Memory B cell (primary cell): Measurements from ENCODE around the gene RPS19.
A peak's percentile ranks its signal among the peaks of the same experiment; 100 is the strongest.

Source experiments
- ATAC-seq: fragments of 150-1000 bp; cut with Tn5 transposase; 2 replicates; pipeline ENCODE4 v1.10.0; 2021; ENCODE audit warnings: low read depth, mild to moderate bottlenecking, moderate library complexity
- DNase-seq, 2 donors: peaks; one replicate each; pipeline ENCODE4 v3.0.0; 2022; ENCODE audit warnings: low spot score in 2 of 2
- H3K27ac Mint-ChIP-seq: one replicate; pipeline ENCODE4 v1.8.0; 2022; ENCODE audit warnings: mild to moderate bottlenecking, moderate library complexity, mixed read lengths
- H3K27me3 Mint-ChIP-seq: one replicate; pipeline ENCODE4 v1.8.0; 2022; ENCODE audit warnings: mixed read lengths
- H3K36me3 Mint-ChIP-seq: one replicate; pipeline ENCODE4 v1.8.0; 2022; ENCODE audit warnings: mild to moderate bottlenecking, mixed read lengths
- H3K4me1 Mint-ChIP-seq: one replicate; pipeline ENCODE4 v1.8.0; 2022; ENCODE audit warnings: mixed read lengths
- H3K4me3 Mint-ChIP-seq: one replicate; pipeline ENCODE4 v1.8.0; 2022; ENCODE audit warnings: mild to moderate bottlenecking, moderate library complexity, mixed read lengths
- H3K9me3 Mint-ChIP-seq: one replicate; pipeline ENCODE4 v1.8.0; 2022; ENCODE audit warnings: mixed read lengths

The RPS19 gene

DNA sequence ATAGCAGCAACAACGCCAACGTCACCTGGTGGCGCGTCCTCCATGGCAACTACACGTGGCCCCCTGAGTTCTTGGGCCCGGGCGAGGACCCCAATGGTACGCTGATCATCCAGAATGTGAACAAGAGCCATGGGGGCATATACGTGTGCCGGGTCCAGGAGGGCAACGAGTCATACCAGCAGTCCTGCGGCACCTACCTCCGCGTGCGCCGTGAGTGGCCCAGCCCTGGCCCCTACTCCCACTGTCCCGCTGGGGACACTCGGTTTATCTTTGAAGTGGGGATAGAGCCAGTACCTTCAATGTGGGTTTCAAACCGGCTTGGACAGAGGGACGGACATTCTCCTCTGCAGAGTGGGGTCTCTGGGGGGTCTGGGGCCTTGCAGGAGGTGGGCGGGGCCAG is 19.0 kb downstream of the RPS19 start:
- Mint-ChIP-seq H3K27ac (peak overlapping the region; percentile 99), H3K9me3 (no peaks in the 10 kb centered on the region), H3K27me3 (no peaks in the 10 kb centered on the region), H3K4me3 (peak overlapping the region; percentile 100), H3K4me1 (peaks cover 35% of the 10 kb centered on the region), H3K36me3 (peaks cover 43% of the 10 kb centered on the region)
- DNase-seq (no peak), ATAC-seq (no peak)

GRCh38 chr19:41879670-41880328 is 19.7 kb downstream of the RPS19 start:
- no peak for ATAC-seq
- H3K4me3 Mint-ChIP-seq = peak overlapping the region; percentile 100
- peaks cover 37% of the 10 kb centered on the region for H3K4me1 Mint-ChIP-seq
- H3K36me3 Mint-ChIP-seq = peaks cover 43% of the 10 kb centered on the region
- DNase-seq = no peak
- no peaks in the 10 kb centered on the region for H3K9me3 Mint-ChIP-seq
- H3K27me3 Mint-ChIP-seq = no peaks in the 10 kb centered on the region
- peak overlapping the region; percentile 99 for H3K27ac Mint-ChIP-seq

- H3K36me3 Mint-ChIP-seq = peaks cover 43% of the 10 kb centered on the region
- peaks cover 42% of the 10 kb centered on the region for H3K4me1 Mint-ChIP-seq
- H3K9me3 Mint-ChIP-seq = no peaks in the 10 kb centered on the region
- peak overlapping the region; percentile 100 for H3K4me3 Mint-ChIP-seq
- no peaks in the 10 kb centered on the region for H3K27me3 Mint-ChIP-seq
- no peak for DNase-seq
- ATAC-seq = no peak
- peak overlapping the region; percentile 99 for H3K27ac Mint-ChIP-seq
Measured at GRCh38 chr19:41880329-41880708, 20.3 kb downstream of the RPS19 start.

GRCh38 chr19:41882568-41883462 is 22.8 kb downstream of the RPS19 start, which contains the start of gene ARHGEF1:
ARHGEF1 (plus strand) TSS chr19:41883184; CDS start chr19:41888083, 4,899 bp downstream.
- DNase-seq (peak; percentile 50 to 74), ATAC-seq (peak; percentile 20)
- Mint-ChIP-seq H3K4me3 (peak within 1 kb of the TSS; percentile 98), H3K4me1 (peaks cover 54% of the 10 kb centered on the region), H3K27me3 (no peaks in the 10 kb centered on the region), H3K36me3 (peaks cover 40% of the 10 kb centered on the region), H3K27ac (peak within 1 kb of the TSS; percentile 96), H3K9me3 (no peaks in the 10 kb centered on the region)

DNA sequence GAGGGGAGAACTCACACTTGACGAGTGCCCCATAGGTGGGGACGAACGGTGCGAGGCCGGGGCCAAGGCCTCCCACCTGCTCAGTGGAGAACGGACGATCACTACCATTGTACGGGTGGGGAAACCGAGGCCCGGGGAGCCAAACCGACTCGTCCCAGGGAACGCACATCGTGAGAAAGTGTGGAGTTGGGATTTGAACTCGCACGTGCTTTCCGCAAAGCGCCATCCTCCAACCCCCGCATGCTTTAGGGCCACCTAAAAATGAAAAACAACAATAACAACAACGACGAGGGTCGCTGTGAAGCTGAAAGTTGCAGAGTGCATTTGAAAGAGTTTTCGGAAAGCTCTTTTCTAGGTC is 23.4 kb downstream of the RPS19 start:
- Mint-ChIP-seq H3K27me3 (no peaks in the 10 kb centered on the region), H3K4me1 (peaks cover 59% of the 10 kb centered on the region), H3K4me3 (peak overlapping the region; percentile 98), H3K27ac (peak overlapping the region; percentile 96), H3K9me3 (no peaks in the 10 kb centered on the region), H3K36me3 (peaks cover 37% of the 10 kb centered on the region)
- ATAC-seq (peak; percentile 0), DNase-seq (no peak)

GRCh38 chr19:41883821-41884733 is 24.0 kb downstream of the RPS19 start:
- peaks cover 61% of the 10 kb centered on the region for H3K4me1 Mint-ChIP-seq
- no peaks in the 10 kb centered on the region for H3K9me3 Mint-ChIP-seq
- no peaks in the 10 kb centered on the region for H3K27me3 Mint-ChIP-seq
- peak overlapping the region; percentile 98 for H3K4me3 Mint-ChIP-seq
- H3K36me3 Mint-ChIP-seq = peaks cover 37% of the 10 kb centered on the region
- DNase-seq (peak; percentile 84 to 87), ATAC-seq (peak; percentile 83)
- peak overlapping the region; percentile 96 for H3K27ac Mint-ChIP-seq

DNA sequence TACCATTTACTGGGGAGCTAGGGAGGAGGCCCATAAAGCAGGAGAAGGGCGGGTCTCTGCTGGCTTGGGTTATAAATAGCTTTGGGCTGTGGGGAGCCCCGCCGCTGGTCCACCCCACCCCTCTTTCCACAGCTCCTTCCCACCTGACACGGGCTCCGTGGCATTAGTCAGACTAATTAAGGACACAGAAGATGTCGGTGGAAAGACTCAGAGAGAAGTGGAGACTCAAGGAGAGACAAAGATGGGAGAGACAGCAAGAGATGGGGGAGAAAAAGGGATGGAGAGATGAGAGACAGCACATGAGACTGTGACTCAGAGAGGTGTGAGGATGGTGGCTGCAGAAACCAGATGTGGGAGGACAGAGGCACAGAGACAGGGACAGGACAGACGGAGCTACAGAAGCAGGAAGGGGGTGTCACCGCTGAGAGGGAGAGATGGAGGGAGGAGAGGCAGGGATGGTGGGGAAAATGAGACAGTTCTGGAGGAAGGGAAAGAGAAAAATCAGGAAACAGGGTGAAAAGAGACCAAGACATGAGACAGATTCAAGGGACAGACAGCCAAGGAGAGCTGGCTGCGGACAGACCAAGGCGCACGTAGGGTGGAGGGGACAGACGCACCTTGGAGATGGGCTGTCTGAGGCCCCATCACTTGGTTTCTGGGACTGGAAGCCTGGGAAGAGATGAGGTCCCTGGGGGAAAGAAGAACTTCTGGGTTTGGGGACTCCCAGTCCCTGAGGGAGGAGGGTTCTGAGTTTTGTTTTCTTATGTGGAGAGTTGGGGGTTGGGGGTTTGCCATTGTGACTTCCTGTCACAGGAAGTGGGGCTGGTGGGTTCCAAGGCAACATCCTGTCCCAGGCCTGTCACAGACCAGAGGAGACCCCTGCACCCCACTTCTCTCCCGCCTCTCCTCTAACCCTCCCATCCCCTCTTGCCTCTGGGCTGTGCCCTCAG is 27.0 kb downstream of the RPS19 start:
- Mint-ChIP-seq H3K27ac (peak overlapping the region; percentile 92), H3K27me3 (no peaks in the 10 kb centered on the region), H3K4me1 (peaks cover 51% of the 10 kb centered on the region), H3K36me3 (peaks cover 28% of the 10 kb centered on the region), H3K4me3 (peak overlapping the region; percentile 83), H3K9me3 (no peaks in the 10 kb centered on the region)
- no peak for DNase-seq
- ATAC-seq = peak; percentile 13

DNA sequence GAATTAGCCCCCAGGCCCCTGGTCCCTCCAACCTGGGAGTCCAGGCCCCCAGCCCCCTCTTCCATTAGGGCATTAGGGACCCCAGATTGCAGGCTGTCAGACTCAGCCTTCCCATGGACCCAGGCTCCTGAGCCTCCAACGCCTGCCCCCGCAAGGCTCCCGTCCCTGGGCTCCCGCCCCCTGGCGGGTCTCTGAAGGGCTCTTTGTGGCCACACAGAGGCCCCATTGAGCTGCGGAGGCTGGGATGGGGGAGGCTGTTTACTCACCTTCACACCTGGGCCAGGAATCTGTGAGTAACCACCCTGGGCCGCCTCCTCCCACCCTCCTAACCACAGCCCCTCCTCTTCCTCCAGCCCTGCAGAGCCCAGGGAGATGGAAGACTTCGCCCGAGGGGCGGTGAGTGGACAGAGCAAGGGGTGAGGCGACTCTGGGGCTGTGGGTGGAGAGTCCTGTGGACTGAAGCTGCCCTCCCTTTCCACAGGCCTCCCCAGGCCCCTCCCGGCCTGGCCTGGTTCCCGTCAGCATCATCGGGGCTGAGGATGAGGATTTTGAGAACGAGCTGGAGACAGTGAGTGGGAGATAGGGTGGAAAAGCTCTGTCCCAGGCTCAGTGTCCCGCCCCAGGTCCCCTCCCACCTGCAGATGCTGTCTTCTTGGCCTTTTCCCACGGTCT is 27.8 kb downstream of the RPS19 start:
- ATAC-seq (peak; percentile 21), DNase-seq (peak in 1 of 2 donors; percentile 60)
- Mint-ChIP-seq H3K4me3 (peak overlapping the region; percentile 83), H3K9me3 (no peaks in the 10 kb centered on the region), H3K27ac (peak overlapping the region; percentile 92), H3K4me1 (peaks cover 44% of the 10 kb centered on the region), H3K36me3 (peaks cover 22% of the 10 kb centered on the region), H3K27me3 (no peaks in the 10 kb centered on the region)

DNA sequence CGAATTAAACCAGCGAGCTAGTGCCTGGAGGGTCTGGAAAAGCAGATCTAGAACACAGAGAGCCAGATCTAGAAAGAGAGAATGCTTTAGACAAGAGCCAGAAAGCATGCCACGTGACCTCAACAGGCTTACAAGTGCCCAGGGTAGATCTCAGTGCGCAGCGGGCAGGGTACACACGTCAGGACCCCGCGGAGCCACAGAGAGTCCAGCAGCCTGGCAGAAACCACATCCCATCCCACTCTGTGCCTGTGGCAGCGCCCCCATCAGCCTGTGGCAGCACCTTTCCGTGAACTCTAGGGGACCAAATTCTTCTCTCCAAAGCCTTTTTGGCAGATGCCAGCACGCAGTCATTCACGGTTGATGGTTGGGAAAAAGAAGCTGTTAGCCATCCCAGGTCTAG is 28.9 kb downstream of the RPS19 start:
- no peak for DNase-seq
- H3K4me3 Mint-ChIP-seq = no peak overlapping the region
- no peak overlapping the region for H3K27ac Mint-ChIP-seq
- no peaks in the 10 kb centered on the region for H3K9me3 Mint-ChIP-seq
- peaks cover 22% of the 10 kb centered on the region for H3K36me3 Mint-ChIP-seq
- no peaks in the 10 kb centered on the region for H3K27me3 Mint-ChIP-seq
- peaks cover 45% of the 10 kb centered on the region for H3K4me1 Mint-ChIP-seq
- no peak for ATAC-seq

DNA sequence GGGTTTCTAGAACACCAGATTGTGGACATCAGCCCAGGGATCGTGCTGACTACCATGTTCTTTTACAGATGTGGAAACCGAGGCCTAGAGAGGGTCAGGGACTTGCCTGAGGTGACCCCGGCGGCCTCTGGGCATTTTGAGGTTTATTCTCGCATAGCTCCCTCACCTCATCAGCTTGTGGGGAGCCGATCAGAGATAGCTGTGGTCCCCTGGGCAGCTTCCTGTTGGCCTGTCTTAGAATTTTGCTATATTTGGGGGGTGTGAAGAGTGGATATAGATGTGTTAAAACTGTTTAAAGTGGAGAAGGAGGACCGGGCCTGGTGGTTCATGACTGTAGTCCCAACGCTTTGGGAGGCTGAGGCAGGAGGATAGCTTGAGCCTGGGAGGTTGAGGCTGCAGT is 29.8 kb downstream of the RPS19 start:
- H3K36me3 Mint-ChIP-seq = peaks cover 24% of the 10 kb centered on the region
- ATAC-seq (no peak), DNase-seq (no peak)
- H3K27ac Mint-ChIP-seq = no peak overlapping the region
- H3K4me1 Mint-ChIP-seq = peaks cover 42% of the 10 kb centered on the region
- no peaks in the 10 kb centered on the region for H3K27me3 Mint-ChIP-seq
- H3K9me3 Mint-ChIP-seq = no peaks in the 10 kb centered on the region
- no peak overlapping the region for H3K4me3 Mint-ChIP-seq

- H3K4me1 Mint-ChIP-seq = peaks cover 41% of the 10 kb centered on the region
- H3K4me3 Mint-ChIP-seq = no peak overlapping the region
- no peaks in the 10 kb centered on the region for H3K9me3 Mint-ChIP-seq
- DNase-seq = no peak
- H3K27me3 Mint-ChIP-seq = no peaks in the 10 kb centered on the region
- no peak for ATAC-seq
- H3K27ac Mint-ChIP-seq = no peak overlapping the region
- H3K36me3 Mint-ChIP-seq = peaks cover 30% of the 10 kb centered on the region
Measured at GRCh38 chr19:41890936-41891335, 30.9 kb downstream of the RPS19 start.

- Mint-ChIP-seq H3K27me3 (no peaks in the 10 kb centered on the region), H3K36me3 (peaks cover 33% of the 10 kb centered on the region), H3K27ac (no peak overlapping the region), H3K4me1 (peaks cover 30% of the 10 kb centered on the region), H3K9me3 (no peaks in the 10 kb centered on the region), H3K4me3 (no peak overlapping the region)
- no peak for DNase-seq
- no peak for ATAC-seq
Measured at GRCh38 chr19:41892173-41892902, 32.3 kb downstream of the RPS19 start.
